Activated naive CD8-positive, alpha-beta T cell treated with anti-CD3 and anti-CD28 coated beads, Interleukin-2, amount 10 ng/mL, durations not matched to agents 7 days and 5 days (primary cell): ENCODE results near the gene CBARP. TPM values are rescaled to one million over a fixed set of nuclear protein-coding genes. Genes with fewer than 3 reads are reported as not detected.

Source experiments
- ATAC-seq: fragments of 150-1000 bp; cut with Tn5 transposase; one replicate; pipeline ENCODE4 v1.10.0; 2021; ENCODE audit warnings: low read depth, moderate library complexity
- POLR2A ChIA-PET: fragments of 350-600 bp; sonication (Branson Sonifier 250); formaldehyde crosslinking; loops from one replicate; lab custom pipeline; 2021; ENCODE audit warnings: antibody characterized with exemption; lab: Charles Lee
- DNase-seq: peaks from one replicate; pipeline ENCODE4 v3.0.0; 2021
- H3K27ac Mint-ChIP-seq: one replicate; pipeline ENCODE4 v1.8.0; 2022; ENCODE audit warnings: mild to moderate bottlenecking, mixed read lengths
- H3K27me3 Mint-ChIP-seq: one replicate; pipeline ENCODE4 v1.8.0; 2022; ENCODE audit warnings: mild to moderate bottlenecking, moderate library complexity, mixed read lengths
- H3K36me3 Mint-ChIP-seq: one replicate; pipeline ENCODE4 v1.8.0; 2021; ENCODE audit warnings: mild to moderate bottlenecking, mixed read lengths
- H3K4me1 Mint-ChIP-seq: one replicate; pipeline ENCODE4 v1.8.0; 2021; ENCODE audit warnings: mixed read lengths
- H3K4me3 Mint-ChIP-seq: one replicate; pipeline ENCODE4 v1.8.0; 2022; ENCODE audit warnings: mild to moderate bottlenecking, moderate library complexity, mixed read lengths
- H3K9me3 Mint-ChIP-seq: one replicate; pipeline ENCODE4 v1.8.0; 2021; ENCODE audit warnings: mixed read lengths
- total RNA-seq, 2 experiments: library from RNA; stranded (reverse); gene quantifications; one replicate each; pipeline ENCODE4 v1.2.3, GENCODE V29; 2021

The CBARP gene
- under 1 TPM; 0.14 to 0.17 TPM for total RNA-seq

GRCh38 chr19:1237754-1238368 is at the start of gene CBARP:
CBARP (minus strand) TSS chr19:1238005; CDS start chr19:1236100, 1,905 bp downstream.
- H3K36me3 Mint-ChIP-seq = no peaks in the 10 kb centered on the region
- DNase-seq (peak; percentile 57), ATAC-seq (no peak)
- peaks cover 15% of the 10 kb centered on the region for H3K4me1 Mint-ChIP-seq
- H3K27ac Mint-ChIP-seq = peak within 1 kb of the TSS; percentile 51
- H3K4me3 Mint-ChIP-seq = peak within 1 kb of the TSS; percentile 74
- H3K27me3 Mint-ChIP-seq = peaks cover 18% of the 10 kb centered on the region
- H3K9me3 Mint-ChIP-seq = no peaks in the 10 kb centered on the region
- POLR2A ChIA-PET = interaction anchor here (0.8 to 1.2 kb wide), 2 partner anchors 37 to 114 kb away, joined by 3 read pairs; partner anchors contain the start of gene FAM174C

- peaks cover 23% of the 10 kb centered on the region for H3K27me3 Mint-ChIP-seq
- peak overlapping the region; percentile 47 for H3K4me3 Mint-ChIP-seq
- ATAC-seq (no peak), DNase-seq (peak; percentile 35)
- H3K36me3 Mint-ChIP-seq = no peaks in the 10 kb centered on the region
- H3K27ac Mint-ChIP-seq = no peak overlapping the region
- POLR2A ChIA-PET = no interaction called here
- no peaks in the 10 kb centered on the region for H3K4me1 Mint-ChIP-seq
- H3K9me3 Mint-ChIP-seq = no peaks in the 10 kb centered on the region
Measured at GRCh38 chr19:1286487-1287353, 48.9 kb upstream of the CBARP start.

GRCh38 chr19:1285737-1286360 is 48.0 kb upstream of the CBARP start, which contains the start of gene EFNA2:
EFNA2 (plus strand) TSS chr19:1285873; CDS start chr19:1286169, 296 bp downstream.
- peak within 1 kb of the TSS; percentile 47 for H3K4me3 Mint-ChIP-seq
- POLR2A ChIA-PET = no interaction called here
- no peaks in the 10 kb centered on the region for H3K36me3 Mint-ChIP-seq
- ATAC-seq (no peak), DNase-seq (peak; percentile 35)
- H3K9me3 Mint-ChIP-seq = no peaks in the 10 kb centered on the region
- H3K27ac Mint-ChIP-seq = peak within 1 kb of the TSS; percentile 21
- H3K4me1 Mint-ChIP-seq = no peaks in the 10 kb centered on the region
- peaks cover 23% of the 10 kb centered on the region for H3K27me3 Mint-ChIP-seq

DNA sequence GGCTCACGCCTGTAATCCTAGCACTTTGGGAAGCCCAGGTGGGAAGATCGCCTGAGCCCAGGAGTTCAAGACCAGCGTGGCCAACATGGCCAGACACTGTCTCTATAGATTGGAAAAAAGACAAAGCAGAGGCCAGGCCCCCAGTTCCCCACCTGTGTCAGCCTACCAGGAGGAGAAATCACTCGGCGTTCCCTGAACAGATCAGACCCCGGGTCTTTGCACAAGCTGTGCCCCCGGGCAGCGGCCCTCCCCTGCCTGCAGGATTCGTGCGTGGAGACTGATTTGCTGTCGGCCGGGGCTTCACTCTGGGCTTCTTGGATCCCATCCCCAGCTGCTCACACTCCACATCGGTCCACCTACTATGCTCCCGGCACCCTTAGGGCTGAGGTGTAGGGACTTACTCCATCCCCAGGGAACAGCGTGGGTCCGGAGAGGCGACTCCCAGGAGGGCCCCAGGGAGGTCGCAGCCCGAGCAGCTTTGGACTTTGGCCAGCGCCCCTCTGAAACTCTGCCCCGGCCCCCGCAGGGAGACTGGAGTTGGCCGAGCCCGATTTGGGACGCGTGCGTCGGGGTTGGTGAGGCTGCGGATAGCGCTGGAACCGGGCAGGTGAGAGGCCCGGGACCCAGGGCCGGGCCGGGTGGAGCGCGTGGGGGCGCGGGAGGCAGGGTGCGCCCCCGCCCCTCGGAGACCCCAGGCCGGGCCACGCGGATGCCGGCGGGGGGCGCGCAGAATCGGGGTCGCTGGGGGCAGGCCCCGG is 47.4 kb upstream of the CBARP start:
- Mint-ChIP-seq H3K4me1 (peaks cover 2% of the 10 kb centered on the region), H3K27me3 (peaks cover 23% of the 10 kb centered on the region), H3K36me3 (peaks cover 2% of the 10 kb centered on the region), H3K9me3 (no peaks in the 10 kb centered on the region), H3K27ac (peak overlapping the region; percentile 21), H3K4me3 (peak overlapping the region; percentile 8)
- no peak for ATAC-seq
- POLR2A ChIA-PET = interaction anchor here (2.4 kb wide), 1 partner anchor 16 kb away, joined by 9 read pairs; the partner anchor contains the start of gene CIRBP
- DNase-seq = peak; percentile 31

DNA sequence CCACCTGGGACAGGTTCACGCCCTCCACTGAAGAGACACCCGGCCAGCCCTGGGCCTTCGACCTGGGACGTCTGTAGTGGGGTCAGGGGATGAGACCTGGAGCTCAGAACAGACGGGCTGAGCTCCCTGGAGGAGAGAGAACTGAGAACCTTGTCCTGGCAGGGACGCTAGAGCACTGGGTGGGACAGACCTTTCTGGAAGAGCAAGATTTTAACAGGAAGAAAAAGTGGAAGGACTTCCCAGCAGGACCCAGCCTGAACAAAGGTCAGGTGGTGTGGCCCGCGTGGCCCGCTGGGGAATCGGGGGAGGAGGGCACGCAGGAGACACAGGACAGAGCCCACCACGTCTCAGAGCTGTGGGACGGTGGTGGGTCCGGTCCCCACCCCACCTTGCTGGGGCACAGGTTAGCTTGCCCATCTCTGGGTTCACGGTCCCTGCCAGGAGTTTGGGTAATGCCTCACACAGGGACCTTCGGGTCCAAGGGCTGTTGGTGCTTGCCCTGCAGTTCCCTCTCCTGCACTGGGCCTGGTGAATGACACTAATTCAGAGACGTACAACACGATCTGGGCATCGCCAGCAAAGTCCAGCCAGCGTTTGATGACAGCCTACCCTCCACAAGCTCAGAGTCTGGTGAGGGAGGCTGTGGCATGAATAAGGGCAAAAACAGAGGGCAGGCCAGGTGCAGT is 46.6 kb upstream of the CBARP start:
- Mint-ChIP-seq H3K4me3 (no peak overlapping the region), H3K36me3 (peaks cover 2% of the 10 kb centered on the region), H3K27ac (peak overlapping the region; percentile 21), H3K4me1 (peaks cover 8% of the 10 kb centered on the region), H3K9me3 (no peaks in the 10 kb centered on the region), H3K27me3 (peaks cover 23% of the 10 kb centered on the region)
- ATAC-seq (no peak), DNase-seq (peak; percentile 34)
- POLR2A ChIA-PET = interaction anchor here (0.6 to 2.4 kb wide), 2 partner anchors 15 to 25 kb away, joined by 7 to 9 read pairs; partner anchors contain the start of gene CIRBP

- POLR2A ChIA-PET = interaction anchor here (0.6 to 2.4 kb wide), 2 partner anchors 15 to 565 kb away, joined by 3 to 9 read pairs; partner anchors contain the start of gene CIRBP
- Mint-ChIP-seq H3K4me1 (peaks cover 8% of the 10 kb centered on the region), H3K27ac (no peak overlapping the region), H3K36me3 (peaks cover 2% of the 10 kb centered on the region), H3K9me3 (no peaks in the 10 kb centered on the region), H3K4me3 (no peak overlapping the region), H3K27me3 (peaks cover 23% of the 10 kb centered on the region)
- DNase-seq (no peak), ATAC-seq (no peak)
Measured at GRCh38 chr19:1283917-1284292, 46.1 kb upstream of the CBARP start.

DNA sequence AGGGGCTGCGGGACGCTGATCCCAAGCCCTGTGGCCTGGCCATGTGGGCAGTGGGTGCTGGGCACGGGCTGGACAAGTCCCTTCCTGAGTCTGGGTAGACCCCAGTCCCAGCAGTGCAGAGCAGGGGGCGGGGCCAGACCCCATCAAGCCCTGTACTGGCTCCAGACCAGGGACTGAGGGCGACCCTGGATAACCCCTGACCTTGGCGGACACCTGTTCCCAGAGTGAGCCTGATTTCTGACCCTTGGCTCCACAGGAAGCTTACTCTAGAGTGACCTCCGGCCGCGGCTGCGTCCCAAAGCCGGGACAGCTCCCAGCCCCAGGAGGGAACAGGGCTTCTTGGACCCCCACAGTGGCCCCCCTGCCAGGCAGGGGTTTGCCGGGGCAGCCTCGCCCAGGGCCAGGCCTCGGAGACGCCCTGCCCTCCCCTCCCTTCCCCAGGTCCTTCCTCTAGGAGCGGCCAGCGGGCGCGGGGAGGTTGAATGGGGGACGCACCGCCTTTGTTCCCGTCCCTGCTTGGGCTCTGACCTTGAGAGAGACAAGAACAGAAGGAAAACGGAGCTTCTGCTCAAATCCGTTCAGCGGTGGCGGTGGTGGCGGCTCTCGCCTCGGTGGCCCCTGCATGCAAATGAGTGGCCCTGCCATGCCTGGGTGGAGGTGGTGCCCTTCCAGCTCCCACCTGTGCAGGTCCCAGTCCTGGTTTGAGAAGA is 45.6 kb upstream of the CBARP start:
- Mint-ChIP-seq H3K27me3 (peaks cover 23% of the 10 kb centered on the region), H3K9me3 (no peaks in the 10 kb centered on the region), H3K4me3 (no peak overlapping the region), H3K4me1 (peaks cover 8% of the 10 kb centered on the region), H3K36me3 (peaks cover 2% of the 10 kb centered on the region), H3K27ac (no peak overlapping the region)
- DNase-seq = peak; percentile 32
- POLR2A ChIA-PET = interaction anchor here (0.6 to 2.4 kb wide), 2 partner anchors 14 to 564 kb away, joined by 3 to 9 read pairs; partner anchors contain the start of gene CIRBP
- ATAC-seq = no peak

DNA sequence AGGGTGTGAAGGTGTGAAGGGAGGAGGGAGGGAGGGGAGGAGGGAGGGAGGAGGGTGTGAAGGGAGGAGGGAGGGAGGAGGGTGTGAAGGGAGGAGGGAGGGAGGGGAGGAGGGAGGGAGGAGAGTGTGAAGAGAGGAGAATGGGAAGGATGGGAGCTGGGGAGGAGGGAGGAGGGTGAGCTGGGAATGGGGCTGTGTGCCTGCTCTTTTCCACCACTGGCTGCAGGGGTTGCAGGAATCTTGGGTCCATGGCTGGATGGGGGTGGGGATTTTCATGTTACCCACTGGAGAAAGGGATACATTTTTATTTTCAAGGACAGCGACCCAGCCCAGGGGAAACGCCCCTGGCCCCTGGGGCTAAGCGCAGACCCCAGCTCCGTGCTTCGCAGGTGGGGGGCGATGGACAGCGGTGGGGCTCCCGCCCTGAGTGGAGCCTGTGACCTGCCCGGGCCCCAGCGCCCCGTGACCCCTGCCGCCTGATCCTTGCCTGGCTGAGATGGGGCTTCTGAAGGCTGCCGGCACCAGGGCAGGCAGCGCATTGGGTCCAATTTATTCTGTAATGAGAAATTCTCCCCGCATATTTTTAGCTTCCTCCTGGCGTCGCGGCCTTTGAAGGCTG is 44.9 kb upstream of the CBARP start:
- Mint-ChIP-seq H3K4me3 (no peak overlapping the region), H3K27ac (no peak overlapping the region), H3K9me3 (no peaks in the 10 kb centered on the region), H3K27me3 (peaks cover 23% of the 10 kb centered on the region), H3K4me1 (peaks cover 8% of the 10 kb centered on the region), H3K36me3 (peaks cover 6% of the 10 kb centered on the region)
- ATAC-seq (no peak), DNase-seq (peak; percentile 38)
- POLR2A ChIA-PET = interaction anchor here (2.4 kb wide), 1 partner anchor 14 kb away, joined by 9 read pairs; the partner anchor contains the start of gene CIRBP

DNA sequence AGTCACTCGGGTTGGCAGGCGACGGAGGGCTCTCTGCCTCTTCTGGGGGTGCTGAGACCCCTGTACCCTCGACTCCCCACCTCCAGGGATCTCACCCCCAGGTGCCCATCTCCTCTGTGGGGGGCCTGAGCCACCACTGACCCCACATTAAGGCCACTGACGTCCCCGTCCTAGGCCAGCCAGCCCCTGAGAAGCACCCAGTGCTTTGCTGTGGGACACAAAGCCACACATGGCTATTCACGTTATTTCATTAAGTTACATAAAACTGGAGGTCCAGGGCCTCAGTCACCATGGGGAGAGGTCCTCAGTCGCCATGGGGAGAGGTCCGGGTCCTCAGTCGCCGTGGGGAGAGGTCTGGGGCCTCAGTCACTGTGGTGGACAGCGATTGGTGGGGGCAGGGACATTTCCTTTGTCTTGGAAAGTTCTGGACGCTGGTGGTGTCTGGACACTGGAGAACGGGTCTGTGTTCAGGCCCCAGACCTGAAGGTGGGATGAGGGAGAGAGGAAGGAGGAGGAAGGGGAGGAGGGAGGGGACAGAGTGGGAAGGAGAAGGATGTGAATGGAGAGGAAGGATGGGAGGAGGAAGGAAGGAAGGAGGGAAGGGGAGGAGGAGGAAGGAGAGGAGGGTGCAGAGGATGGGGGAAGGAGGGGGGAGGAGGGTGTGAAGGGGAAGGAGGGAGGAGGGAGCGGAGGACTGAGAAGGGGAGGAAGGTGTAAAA is 43.9 kb upstream of the CBARP start:
- POLR2A ChIA-PET = no interaction called here
- Mint-ChIP-seq H3K9me3 (no peaks in the 10 kb centered on the region), H3K4me3 (no peak overlapping the region), H3K27ac (no peak overlapping the region), H3K36me3 (peaks cover 7% of the 10 kb centered on the region), H3K27me3 (peaks cover 22% of the 10 kb centered on the region), H3K4me1 (peaks cover 11% of the 10 kb centered on the region)
- DNase-seq = no peak
- ATAC-seq = no peak

- Mint-ChIP-seq H3K4me3 (no peak overlapping the region), H3K4me1 (peaks cover 14% of the 10 kb centered on the region), H3K36me3 (peaks cover 8% of the 10 kb centered on the region), H3K9me3 (no peaks in the 10 kb centered on the region), H3K27ac (no peak overlapping the region), H3K27me3 (peaks cover 18% of the 10 kb centered on the region)
- POLR2A ChIA-PET = interaction anchor here (1.1 kb wide), 1 partner anchor 15 kb away, joined by 3 read pairs; no protein-coding TSS in a partner anchor
- ATAC-seq (no peak), DNase-seq (no peak)
Measured at GRCh38 chr19:1280636-1281568, 43.1 kb upstream of the CBARP start.
